ENCODE data around the gene ZNF74. TPM values are rescaled to one million over a fixed set of nuclear protein-coding genes. Genes with fewer than 3 reads are reported as not detected.

ZNF74 gene
- polyA plus RNA-seq, 1 experiment, result 8.4 TPM

GRCh38 chr22:20419664-20419951 is 25.7 kb downstream of the ZNF74 start:
- ChIA-PET CTCF (interaction anchor here (0.6 to 3.7 kb wide), 4 partner anchors 16 to 89 kb away, joined by 4 to 155 read pairs (median 6); no protein-coding TSS in a partner anchor), POLR2A (no interaction called here)
- Histone ChIP-seq H3K27me3 (ENCODE audit: control insufficient read depth, insufficient read depth, low read length) (no peaks in the 10 kb centered on the region), H3K27ac (ENCODE audit: low read depth, low read length) (no peak overlapping the region), H3K4me3 (ENCODE audit: low read depth, low read length) (no peak overlapping the region), H3K9me3 (ENCODE audit: control insufficient read depth, insufficient read depth, low read length) (no peaks in the 10 kb centered on the region; the same call in 1 of the 2 replicates)
- no peak for DNase-seq (ENCODE audit: low read depth, low spot score)
- TF ChIP-seq, protein P1, sequence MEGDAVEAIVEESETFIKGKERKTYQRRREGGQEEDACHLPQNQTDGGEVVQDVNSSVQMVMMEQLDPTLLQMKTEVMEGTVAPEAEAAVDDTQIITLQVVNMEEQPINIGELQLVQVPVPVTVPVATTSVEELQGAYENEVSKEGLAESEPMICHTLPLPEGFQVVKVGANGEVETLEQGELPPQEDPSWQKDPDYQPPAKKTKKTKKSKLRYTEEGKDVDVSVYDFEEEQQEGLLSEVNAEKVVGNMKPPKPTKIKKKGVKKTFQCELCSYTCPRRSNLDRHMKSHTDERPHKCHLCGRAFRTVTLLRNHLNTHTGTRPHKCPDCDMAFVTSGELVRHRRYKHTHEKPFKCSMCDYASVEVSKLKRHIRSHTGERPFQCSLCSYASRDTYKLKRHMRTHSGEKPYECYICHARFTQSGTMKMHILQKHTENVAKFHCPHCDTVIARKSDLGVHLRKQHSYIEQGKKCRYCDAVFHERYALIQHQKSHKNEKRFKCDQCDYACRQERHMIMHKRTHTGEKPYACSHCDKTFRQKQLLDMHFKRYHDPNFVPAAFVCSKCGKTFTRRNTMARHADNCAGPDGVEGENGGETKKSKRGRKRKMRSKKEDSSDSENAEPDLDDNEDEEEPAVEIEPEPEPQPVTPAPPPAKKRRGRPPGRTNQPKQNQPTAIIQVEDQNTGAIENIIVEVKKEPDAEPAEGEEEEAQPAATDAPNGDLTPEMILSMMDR (IDR thresholded peaks at IDR 0.05; ENCODE audit: low read depth, low read length), result no peak

- Histone ChIP-seq H3K9me3 (ENCODE audit: control insufficient read depth, insufficient read depth, low read length) (no peaks in the 10 kb centered on the region; the same call in 1 of the 2 replicates), H3K27me3 (ENCODE audit: control insufficient read depth, insufficient read depth, low read length) (no peaks in the 10 kb centered on the region), H3K4me3 (ENCODE audit: low read depth, low read length) (no peak overlapping the region), H3K27ac (ENCODE audit: low read depth, low read length) (no peak overlapping the region)
- ChIA-PET CTCF (interaction anchor here (3.7 kb wide), 1 partner anchor 35 kb away, joined by 155 read pairs; no protein-coding TSS in a partner anchor), POLR2A (no interaction called here)
- DNase-seq (ENCODE audit: low read depth, low spot score), result no peak
- TF ChIP-seq, protein P1 (IDR thresholded peaks at IDR 0.05; ENCODE audit: low read depth, low read length), result no peak
These were observed 26.3 kb downstream of the ZNF74 start for GRCh38 chr22:20420157-20420842.

GRCh38 chr22:20421507-20421874 is 27.5 kb downstream of the ZNF74 start:
- Histone ChIP-seq H3K9me3 (ENCODE audit: control insufficient read depth, insufficient read depth, low read length) (no peaks in the 10 kb centered on the region; the same call in 1 of the 2 replicates), H3K4me3 (ENCODE audit: low read depth, low read length) (no peak overlapping the region), H3K27me3 (ENCODE audit: control insufficient read depth, insufficient read depth, low read length) (no peaks in the 10 kb centered on the region), H3K27ac (ENCODE audit: low read depth, low read length) (no peak overlapping the region)
- TF ChIP-seq, protein P1 (IDR thresholded peaks at IDR 0.05; ENCODE audit: low read depth, low read length), result no peak
- ChIA-PET CTCF (no interaction called here), POLR2A (no interaction called here)
- no peak for DNase-seq (ENCODE audit: low read depth, low spot score)

GRCh38 chr22:20422271-20423007 is 28.5 kb downstream of the ZNF74 start:
- Histone ChIP-seq H3K27ac (ENCODE audit: low read depth, low read length) (no peak overlapping the region), H3K9me3 (ENCODE audit: control insufficient read depth, insufficient read depth, low read length) (no peaks in the 10 kb centered on the region; the same call in 1 of the 2 replicates), H3K4me3 (ENCODE audit: low read depth, low read length) (no peak overlapping the region), H3K27me3 (ENCODE audit: control insufficient read depth, insufficient read depth, low read length) (no peaks in the 10 kb centered on the region)
- no peak for DNase-seq (ENCODE audit: low read depth, low spot score)
- ChIA-PET POLR2A (no interaction called here), CTCF (no interaction called here)
- TF ChIP-seq, protein P1 (IDR thresholded peaks at IDR 0.05; ENCODE audit: low read depth, low read length), result no peak

Measured in AG04450 (cell line).